IMR-90 (cell line): Measurements from ENCODE around the gene SEC11A.
"Not testable (repeated sequence)": the region's sequence is repeated elsewhere in the genome, so short reads cannot be mapped to it uniquely, and the experiment has no call there.

ENCODE experiments used
- BHLHE40 ChIP-seq: fragments of 150-350 bp; IDR thresholded peaks from 2 replicates; pipeline ENCODE4 v1.6.1; 2016; ENCODE audit warnings: mild to moderate bottlenecking, low read depth, low read length
- CHD1 ChIP-seq: IDR thresholded peaks from 2 replicates; pipeline ENCODE4 v1.6.1; 2012; ENCODE audit warnings: low read depth, low read length, improper control_type of control experiment
- FOS ChIP-seq: fragments of 150-350 bp; IDR thresholded peaks from 2 replicates; pipeline ENCODE4 v1.6.1; 2016; ENCODE audit warnings: low read depth, low read length
- NFE2L2 ChIP-seq: fragments of 150-350 bp; IDR thresholded peaks from 2 replicates; pipeline ENCODE4 v1.6.1; 2016; ENCODE audit warnings: low read depth, mild to moderate bottlenecking, low read length
- TF ChIP-seq, protein P1 (sequence below): conservative IDR thresholded peaks from 2 replicates; pipeline ENCODE4 v1.5.1; 2012; ENCODE audit warnings: mild to moderate bottlenecking, low read depth, low read length, improper control_type of control experiment
- TF ChIP-seq, protein P2 (sequence below): fragments of 150-350 bp; IDR thresholded peaks from 2 replicates; pipeline ENCODE4 v1.6.1; 2017; ENCODE audit warnings: mild to moderate bottlenecking, antibody characterized with exemption, low read length, low read depth

DNA sequence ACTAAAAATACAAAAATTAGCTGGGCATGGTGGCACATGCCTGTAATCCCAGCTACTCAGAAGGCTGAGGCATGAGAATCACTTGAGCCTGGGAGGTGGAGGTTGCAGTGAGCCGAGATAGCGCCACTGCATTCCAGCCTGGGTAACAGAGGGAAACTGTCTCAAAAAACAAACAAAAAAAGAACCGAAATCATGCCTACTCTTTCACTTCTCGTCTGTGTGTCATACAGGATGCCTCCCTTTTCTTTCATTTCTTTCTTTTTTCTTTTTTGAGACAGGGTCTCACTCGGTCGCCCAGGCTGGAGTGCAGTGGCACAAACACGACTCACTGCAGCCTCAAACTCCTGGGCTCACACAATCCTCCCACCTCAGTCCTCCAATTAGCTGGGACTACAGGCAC lies 29.5 kb downstream of the SEC11A start:
- TF ChIP-seq, protein P1, sequence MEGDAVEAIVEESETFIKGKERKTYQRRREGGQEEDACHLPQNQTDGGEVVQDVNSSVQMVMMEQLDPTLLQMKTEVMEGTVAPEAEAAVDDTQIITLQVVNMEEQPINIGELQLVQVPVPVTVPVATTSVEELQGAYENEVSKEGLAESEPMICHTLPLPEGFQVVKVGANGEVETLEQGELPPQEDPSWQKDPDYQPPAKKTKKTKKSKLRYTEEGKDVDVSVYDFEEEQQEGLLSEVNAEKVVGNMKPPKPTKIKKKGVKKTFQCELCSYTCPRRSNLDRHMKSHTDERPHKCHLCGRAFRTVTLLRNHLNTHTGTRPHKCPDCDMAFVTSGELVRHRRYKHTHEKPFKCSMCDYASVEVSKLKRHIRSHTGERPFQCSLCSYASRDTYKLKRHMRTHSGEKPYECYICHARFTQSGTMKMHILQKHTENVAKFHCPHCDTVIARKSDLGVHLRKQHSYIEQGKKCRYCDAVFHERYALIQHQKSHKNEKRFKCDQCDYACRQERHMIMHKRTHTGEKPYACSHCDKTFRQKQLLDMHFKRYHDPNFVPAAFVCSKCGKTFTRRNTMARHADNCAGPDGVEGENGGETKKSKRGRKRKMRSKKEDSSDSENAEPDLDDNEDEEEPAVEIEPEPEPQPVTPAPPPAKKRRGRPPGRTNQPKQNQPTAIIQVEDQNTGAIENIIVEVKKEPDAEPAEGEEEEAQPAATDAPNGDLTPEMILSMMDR, result not testable (repeated sequence)
- TF ChIP-seq FOS, BHLHE40, NFE2L2, CHD1: not testable (repeated sequence)
- TF ChIP-seq, protein P2, sequence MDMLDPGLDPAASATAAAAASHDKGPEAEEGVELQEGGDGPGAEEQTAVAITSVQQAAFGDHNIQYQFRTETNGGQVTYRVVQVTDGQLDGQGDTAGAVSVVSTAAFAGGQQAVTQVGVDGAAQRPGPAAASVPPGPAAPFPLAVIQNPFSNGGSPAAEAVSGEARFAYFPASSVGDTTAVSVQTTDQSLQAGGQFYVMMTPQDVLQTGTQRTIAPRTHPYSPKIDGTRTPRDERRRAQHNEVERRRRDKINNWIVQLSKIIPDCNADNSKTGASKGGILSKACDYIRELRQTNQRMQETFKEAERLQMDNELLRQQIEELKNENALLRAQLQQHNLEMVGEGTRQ, result not testable (repeated sequence)
